Measurements from ENCODE around the gene LRBA.
"Not testable (repeated sequence)": the region's sequence is repeated elsewhere in the genome, so short reads cannot be mapped to it uniquely, and the experiment has no call there.

Gene LRBA

GRCh38 chr4:150567070-150567469, 448.0 kb downstream of the LRBA start:
- no peak for DNase-seq (ENCODE audit: low spot score)

GRCh38 chr4:150564967-150565366, 450.1 kb downstream of the LRBA start:
- DNase-seq (ENCODE audit: low spot score): not testable (repeated sequence)

- no peak for DNase-seq (ENCODE audit: low spot score)
Observed at GRCh38 chr4:150562751-150563150, 452.3 kb downstream of the LRBA start.

GRCh38 chr4:150562250-150562649, 452.8 kb downstream of the LRBA start:
- DNase-seq (ENCODE audit: low spot score): no peak

- no peak for DNase-seq (ENCODE audit: low spot score)
Observed at GRCh38 chr4:150561143-150561737, 453.8 kb downstream of the LRBA start.

GRCh38 chr4:150557811-150558210, 457.3 kb downstream of the LRBA start:
- not testable (repeated sequence) for DNase-seq (ENCODE audit: low spot score)

- no peak for DNase-seq (ENCODE audit: low spot score)
Observed at GRCh38 chr4:150547154-150547838, 467.8 kb downstream of the LRBA start.

- no peak for DNase-seq (ENCODE audit: low spot score)
Observed at GRCh38 chr4:150546286-150546685, 468.8 kb downstream of the LRBA start.

- no peak for DNase-seq (ENCODE audit: low spot score)
Observed at GRCh38 chr4:150543042-150543441, 472.0 kb downstream of the LRBA start.

- no peak for DNase-seq (ENCODE audit: low spot score)
Observed at GRCh38 chr4:150541681-150542080, 473.4 kb downstream of the LRBA start.

- DNase-seq (ENCODE audit: low spot score): no peak
Observed at GRCh38 chr4:150540959-150541360, 474.1 kb downstream of the LRBA start.

- no peak for DNase-seq (ENCODE audit: low spot score)
Observed at GRCh38 chr4:150540536-150540935, 474.5 kb downstream of the LRBA start.

GRCh38 chr4:150537911-150538310, 477.2 kb downstream of the LRBA start:
- not testable (repeated sequence) for DNase-seq (ENCODE audit: low spot score)

- no peak for DNase-seq (ENCODE audit: low spot score)
Observed at GRCh38 chr4:150534818-150535217, 480.3 kb downstream of the LRBA start.

GRCh38 chr4:150533673-150534072, 481.4 kb downstream of the LRBA start:
- DNase-seq (ENCODE audit: low spot score): no peak

- no peak for DNase-seq (ENCODE audit: low spot score)
Observed at GRCh38 chr4:150525321-150525868, 489.7 kb downstream of the LRBA start.

GRCh38 chr4:150518559-150518958, 496.5 kb downstream of the LRBA start:
- DNase-seq (ENCODE audit: low spot score): no peak

GRCh38 chr4:150515135-150515534, 499.9 kb downstream of the LRBA start:
- DNase-seq (ENCODE audit: low spot score): no peak

GRCh38 chr4:150514709-150515108, 500.4 kb downstream of the LRBA start:
- no peak for DNase-seq (ENCODE audit: low spot score)

- no peak for DNase-seq (ENCODE audit: low spot score)
Observed at GRCh38 chr4:150510176-150510865, 504.8 kb downstream of the LRBA start.

GRCh38 chr4:150507656-150508055, 507.4 kb downstream of the LRBA start:
- not testable (repeated sequence) for DNase-seq (ENCODE audit: low spot score)

- DNase-seq (ENCODE audit: low spot score): no peak
Observed at GRCh38 chr4:150501983-150502382, 513.1 kb downstream of the LRBA start.
